HL-60 (cell line): ENCODE data around the gene TAS2R43.

Experiments used
- DNase-seq, 2 experiments: peaks; one replicate each; pipeline ENCODE4 v3.0.0-alpha.2; 2010 to 2020; ENCODE audit warnings: low read depth in 1 of 2, low spot score in 1 of 2
- H3K27ac ChIP-seq: fragments of 250-450 bp; sonication (Bioruptor Pico); replicated peaks from 2 replicates; pipeline ENCODE4 v1.5.1; 2020; ENCODE audit warnings: mild to moderate bottlenecking, moderate library complexity
- H3K27me3 ChIP-seq: fragments of 250-450 bp; sonication (Bioruptor Pico); 2 replicates; pipeline ENCODE4 v1.5.1; 2021; ENCODE audit warnings: mild to moderate bottlenecking, moderate library complexity; ENCODE audit not compliant: insufficient read depth, poor library complexity, severe bottlenecking
- H3K4me3 ChIP-seq: replicated peaks from 2 replicates; pipeline ENCODE4 v1.5.1; 2011; ENCODE audit warnings: mild to moderate bottlenecking, control low read depth, low read length; ENCODE audit not compliant: insufficient read depth
- GABPA ChIP-seq: IDR thresholded peaks from 2 replicates; pipeline ENCODE4 v1.6.1; 2012; ENCODE audit warnings: low read depth
- POLR2AphosphoS5 ChIP-seq: IDR thresholded peaks from 2 replicates; pipeline ENCODE4 v1.6.1; 2012; ENCODE audit warnings: low read depth
- REST ChIP-seq: IDR thresholded peaks from 2 replicates; pipeline ENCODE4 v1.6.1; 2012; ENCODE audit warnings: low read depth; ENCODE audit not compliant: insufficient replicate concordance
- SPI1 ChIP-seq: IDR thresholded peaks from 2 replicates; pipeline ENCODE4 v1.6.1; 2012; ENCODE audit warnings: low read depth, mild to moderate bottlenecking, borderline replicate concordance
- TF ChIP-seq, protein P1 (sequence below): IDR thresholded peaks from one replicate; pipeline ENCODE4 v1.5.1; 2011; ENCODE audit warnings: low read length, control low read depth, inconsistent platforms; ENCODE audit not compliant: insufficient read depth

TAS2R43 gene

GRCh38 chr12:11133816-11134215 lies 41.7 kb upstream of the TAS2R43 start:
- Histone ChIP-seq H3K27ac (no peak overlapping the region), H3K4me3 (no peak overlapping the region), H3K27me3 (no peaks in the 10 kb centered on the region)
- no peak for TF ChIP-seq REST
- TF ChIP-seq SPI1, result no peak
- no peak for TF ChIP-seq POLR2AphosphoS5
- TF ChIP-seq, protein P1, sequence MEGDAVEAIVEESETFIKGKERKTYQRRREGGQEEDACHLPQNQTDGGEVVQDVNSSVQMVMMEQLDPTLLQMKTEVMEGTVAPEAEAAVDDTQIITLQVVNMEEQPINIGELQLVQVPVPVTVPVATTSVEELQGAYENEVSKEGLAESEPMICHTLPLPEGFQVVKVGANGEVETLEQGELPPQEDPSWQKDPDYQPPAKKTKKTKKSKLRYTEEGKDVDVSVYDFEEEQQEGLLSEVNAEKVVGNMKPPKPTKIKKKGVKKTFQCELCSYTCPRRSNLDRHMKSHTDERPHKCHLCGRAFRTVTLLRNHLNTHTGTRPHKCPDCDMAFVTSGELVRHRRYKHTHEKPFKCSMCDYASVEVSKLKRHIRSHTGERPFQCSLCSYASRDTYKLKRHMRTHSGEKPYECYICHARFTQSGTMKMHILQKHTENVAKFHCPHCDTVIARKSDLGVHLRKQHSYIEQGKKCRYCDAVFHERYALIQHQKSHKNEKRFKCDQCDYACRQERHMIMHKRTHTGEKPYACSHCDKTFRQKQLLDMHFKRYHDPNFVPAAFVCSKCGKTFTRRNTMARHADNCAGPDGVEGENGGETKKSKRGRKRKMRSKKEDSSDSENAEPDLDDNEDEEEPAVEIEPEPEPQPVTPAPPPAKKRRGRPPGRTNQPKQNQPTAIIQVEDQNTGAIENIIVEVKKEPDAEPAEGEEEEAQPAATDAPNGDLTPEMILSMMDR, result no peak
- TF ChIP-seq GABPA, result no peak
- DNase-seq, result no peak

DNA sequence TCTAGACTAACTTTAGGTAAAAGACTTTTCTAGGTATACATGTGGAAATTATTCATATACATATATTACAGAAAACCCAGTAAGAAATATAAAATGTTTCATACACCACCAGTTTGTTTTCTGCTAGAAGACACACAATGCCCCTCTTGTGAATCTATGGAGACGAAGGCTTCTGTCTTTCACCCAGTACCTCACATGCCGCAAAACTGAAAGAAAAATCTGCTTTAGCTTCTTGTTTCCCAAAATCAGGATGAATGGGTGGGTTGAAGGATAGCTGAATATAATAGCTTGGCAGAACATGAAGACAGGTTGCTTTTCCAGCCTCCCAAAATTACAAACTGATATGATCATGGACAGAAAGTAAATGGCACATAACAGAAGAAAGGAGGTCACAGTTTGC lies 41.0 kb upstream of the TAS2R43 start:
- H3K27ac ChIP-seq, result no peak overlapping the region
- H3K4me3 ChIP-seq, result no peak overlapping the region
- no peak for TF ChIP-seq POLR2AphosphoS5
- TF ChIP-seq REST, result no peak
- no peak for TF ChIP-seq GABPA
- TF ChIP-seq, protein P1, result no peak
- TF ChIP-seq SPI1, result no peak
- no peaks in the 10 kb centered on the region for H3K27me3 ChIP-seq
- no peak for DNase-seq

GRCh38 chr12:11130999-11131398 lies 38.9 kb upstream of the TAS2R43 start:
- H3K27me3 ChIP-seq, result no peaks in the 10 kb centered on the region
- DNase-seq, result no peak
- no peak overlapping the region for H3K27ac ChIP-seq
- TF ChIP-seq SPI1, result no peak
- TF ChIP-seq, protein P1, result no peak
- TF ChIP-seq REST, result no peak
- TF ChIP-seq GABPA, result no peak
- TF ChIP-seq POLR2AphosphoS5, result no peak
- H3K4me3 ChIP-seq, result no peak overlapping the region
